Esophagus muscularis mucosa (tissue), 4 donors: ENCODE data around the gene GALNT2.

Experiments used
- CTCF ChIP-seq, 3 experiments: fragments of 200-600 bp in 2 of 3; fragments of 450-650 bp in 1 of 3; sonication (generic) in 2 of 3; IDR thresholded peaks; one replicate each; pipeline ENCODE4 v1.5.1; 2017 to 2019; ENCODE audit warnings: antibody characterized with exemption in 3 of 3, mild to moderate bottlenecking in 2 of 3, moderate library complexity in 1 of 3
- EP300 ChIP-seq: sonication (generic); formaldehyde crosslinking; IDR thresholded peaks from one replicate; pipeline ENCODE4 v1.6.1; 2017; ENCODE audit warnings: antibody characterized with exemption
- POLR2A ChIP-seq: fragments of 450-650 bp; IDR thresholded peaks from one replicate; pipeline ENCODE4 v1.6.1; 2017; ENCODE audit warnings: antibody characterized with exemption, moderate library complexity, mild to moderate bottlenecking, low read depth
- POLR2AphosphoS5 ChIP-seq, 2 donors: sonication (generic); formaldehyde crosslinking; IDR thresholded peaks; one replicate each; pipeline ENCODE4 v1.6.1; 2017; ENCODE audit warnings: antibody characterized with exemption in 2 of 2

GRCh38 chr1:230124186-230125128 is 57.4 kb downstream of the GALNT2 start:
- TF ChIP-seq CTCF (IDR thresholded peaks at IDR 0.05): no peak
- TF ChIP-seq POLR2AphosphoS5 (IDR thresholded peaks at IDR 0.05): no peak
- no peak for TF ChIP-seq POLR2A
- no peak for TF ChIP-seq EP300
